A549 (cell line): Measurements from ENCODE around the gene DHRS3. TPM values are rescaled to one million over a fixed set of nuclear protein-coding genes. Genes with fewer than 3 reads are reported as not detected.

Experiments
- ATAC-seq, 2 experiments: fragments of 200-7000 bp in 1 of 2; fragments of >200 bp in 1 of 2; cut with Nextera tagmentation in 1 of 2; cut with Tn5 transposase in 1 of 2; 3 replicates each; pipeline versions ENCODE4 v1.8.0 to v1.9.1; 2018 to 2020; ENCODE audit warnings: mild to moderate bottlenecking in 1 of 2, moderate library complexity in 1 of 2
- CTCF ChIA-PET: fragments of 300-600 bp; sonication (Branson Sonifier 250); formaldehyde crosslinking; extraction: SDS; loops from one replicate; lab custom pipeline; 2021; ENCODE audit warnings: antibody characterized with exemption, inconsistent platforms; lab: Yijun Ruan, JAX
- POLR2A ChIA-PET: fragments of 350-600 bp; formaldehyde crosslinking; extraction: SDS; loops from one replicate; lab custom pipeline; 2021; ENCODE audit warnings: antibody characterized with exemption, inconsistent platforms; lab: Yijun Ruan, JAX
- DNase-seq, 2 experiments: peaks; one replicate each; pipeline versions ENCODE4 v3.0.0 to v3.0.0-alpha.2; 2011 to 2016; ENCODE audit warnings: low read depth in 1 of 2, low spot score in 1 of 2
- FAIRE-seq: peaks from 2 replicates; lab custom pipeline; 2011; peaks lifted over from hg19 to GRCh38; lab: Jason Lieb, UNC
- H3K27ac ChIP-seq, 2 experiments: fragments of >200 bp; sonication (Bioruptor Twin); formaldehyde crosslinking; 3 replicates each; pipeline ENCODE4 v1.5.1; 2016 to 2017
- H3K4me1 ChIP-seq: fragments of >200 bp; sonication (Bioruptor Twin); formaldehyde crosslinking; 3 replicates; pipeline ENCODE4 v1.6.1; 2016
- H3K4me2 ChIP-seq: fragments of >200 bp; sonication (Bioruptor Twin); formaldehyde crosslinking; 3 replicates; pipeline ENCODE4 v1.6.1; 2016
- H3K4me3 ChIP-seq: fragments of >200 bp; sonication (Bioruptor Twin); formaldehyde crosslinking; 3 replicates; pipeline ENCODE4 v1.5.1; 2016
- H3K9me3 ChIP-seq: fragments of >200 bp; sonication (Bioruptor Twin); formaldehyde crosslinking; 3 replicates; pipeline ENCODE4 v1.6.1; 2016
- BCL3 ChIP-seq: fragments of >200 bp; sonication (Bioruptor Twin); formaldehyde crosslinking; IDR thresholded peaks from 3 replicates; pipeline ENCODE4 v1.6.1; 2016
- CBX2 ChIP-seq: fragments of 200-600 bp; sonication (generic); IDR thresholded peaks from 2 replicates; pipeline ENCODE4 v1.6.1; 2016; ENCODE audit warnings: low read depth, mild to moderate bottlenecking, borderline replicate concordance
- CEBPB ChIP-seq, 2 experiments: fragments of >200 bp in 1 of 2; sonication (Bioruptor Twin) in 1 of 2; formaldehyde crosslinking in 1 of 2; IDR thresholded peaks; 2 replicates each; pipeline ENCODE4 v1.6.1; 2012 to 2016
- EHMT2 ChIP-seq: fragments of 200-600 bp; sonication (generic); IDR thresholded peaks from 2 replicates; pipeline ENCODE4 v1.6.1; 2016; ENCODE audit warnings: antibody characterized with exemption, low read depth, mild to moderate bottlenecking, moderate library complexity
- EP300 ChIP-seq, 2 experiments: fragments of >200 bp; sonication (Bioruptor Twin); formaldehyde crosslinking; IDR thresholded peaks; 2 replicates in 1 of 2; 3 replicates in 1 of 2; pipeline ENCODE4 v1.6.1; 2016 to 2017
- FOSB ChIP-seq: fragments of 250-450 bp; sonication (Bioruptor Pico); IDR thresholded peaks from 2 replicates; pipeline ENCODE4 v1.5.0; 2020; ENCODE audit warnings: mild to moderate bottlenecking, moderate library complexity
- FOSL2 ChIP-seq, 2 experiments: fragments of 450-650 bp in 1 of 2; fragments of >200 bp in 1 of 2; sonication (Bioruptor Twin) in 1 of 2; formaldehyde crosslinking; IDR thresholded peaks; 2 replicates each; pipeline versions ENCODE4 v1.5.0 to v1.6.1; 2016 to 2020; ENCODE audit warnings: mild to moderate bottlenecking in 1 of 2, moderate library complexity in 1 of 2
- FOXS1 ChIP-seq: fragments of 250-450 bp; sonication (Bioruptor Pico); IDR thresholded peaks from 2 replicates; pipeline ENCODE4 v1.5.0; 2020; ENCODE audit warnings: mild to moderate bottlenecking, moderate library complexity
- GATA3 ChIP-seq: IDR thresholded peaks from 2 replicates; pipeline ENCODE4 v1.6.1; 2012; ENCODE audit warnings: borderline replicate concordance
- HES2 ChIP-seq: fragments of >200 bp; sonication (Bioruptor Twin); formaldehyde crosslinking; IDR thresholded peaks from 2 replicates; pipeline ENCODE4 v1.6.1; 2016
- HEYL ChIP-seq: fragments of 250-450 bp; sonication (Bioruptor Pico); IDR thresholded peaks from 2 replicates; pipeline ENCODE4 v1.8.0; 2021; ENCODE audit warnings: mild to moderate bottlenecking, moderate library complexity
- HOXB13 ChIP-seq: fragments of 250-450 bp; sonication (Bioruptor Pico); IDR thresholded peaks from 2 replicates; pipeline ENCODE4 v1.5.0; 2020; ENCODE audit warnings: low read depth, mild to moderate bottlenecking, moderate library complexity
- HOXB5 ChIP-seq: fragments of 250-450 bp; sonication (Bioruptor Pico); IDR thresholded peaks from 2 replicates; pipeline ENCODE4 v1.5.0; 2020; ENCODE audit warnings: mild to moderate bottlenecking, moderate library complexity
- JUN ChIP-seq, 2 experiments: fragments of >200 bp; sonication (Bioruptor Twin); formaldehyde crosslinking; IDR thresholded peaks; 2 replicates in 1 of 2; 3 replicates in 1 of 2; pipeline ENCODE4 v1.6.1; 2016 to 2017
- JUNB ChIP-seq: fragments of >200 bp; sonication (Bioruptor Twin); formaldehyde crosslinking; IDR thresholded peaks from 2 replicates; pipeline ENCODE4 v1.6.1; 2016
- KDM5A ChIP-seq: fragments of 200-600 bp; sonication (generic); IDR thresholded peaks from 2 replicates; pipeline ENCODE4 v1.6.1; 2016; ENCODE audit warnings: antibody characterized with exemption, mild to moderate bottlenecking
- MAZ ChIP-seq: fragments of 150-350 bp; IDR thresholded peaks from 2 replicates; pipeline ENCODE4 v1.6.1; 2014; ENCODE audit warnings: antibody characterized with exemption, low read depth, low read length, borderline replicate concordance
- MYC ChIP-seq: IDR thresholded peaks from 2 replicates; pipeline ENCODE4 v1.6.1; 2012; ENCODE audit warnings: mild to moderate bottlenecking, inconsistent platforms, low read length, improper control_type of control experiment, borderline replicate concordance
- PHF8 ChIP-seq: fragments of 200-600 bp; sonication (generic); IDR thresholded peaks from 2 replicates; pipeline ENCODE4 v1.6.1; 2016; ENCODE audit warnings: low read depth, mild to moderate bottlenecking, antibody characterized with exemption, moderate library complexity, borderline replicate concordance
- POLR2A ChIP-seq: IDR thresholded peaks from 2 replicates; pipeline ENCODE4 v1.6.1; 2012; ENCODE audit warnings: mild to moderate bottlenecking, low read length
- POLR2AphosphoS2 ChIP-seq: conservative IDR thresholded peaks from 2 replicates; pipeline ENCODE4 v1.6.1; 2012; ENCODE audit warnings: low read length, improper control_type of control experiment, inconsistent platforms
- RAD21 ChIP-seq, 2 experiments: fragments of >200 bp in 1 of 2; sonication (Bioruptor Twin) in 1 of 2; formaldehyde crosslinking in 1 of 2; IDR thresholded peaks in 1 of 2; conservative IDR thresholded peaks in 1 of 2; 2 replicates in 1 of 2; 3 replicates in 1 of 2; pipeline ENCODE4 v1.6.1; 2012 to 2018; ENCODE audit warnings: inconsistent platforms in 1 of 2
- RARB ChIP-seq: fragments of 250-450 bp; sonication (Bioruptor Pico); IDR thresholded peaks from 2 replicates; pipeline ENCODE4 v1.8.0; 2021; ENCODE audit warnings: mild to moderate bottlenecking, moderate library complexity
- RFX5 ChIP-seq: fragments of 450-650 bp; IDR thresholded peaks from 2 replicates; pipeline ENCODE4 v1.7.1; 2014; ENCODE audit warnings: antibody characterized with exemption, mild to moderate bottlenecking, moderate library complexity
- RNF2 ChIP-seq: fragments of 200-600 bp; sonication (generic); IDR thresholded peaks from 2 replicates; pipeline ENCODE4 v1.6.1; 2016; ENCODE audit warnings: low read depth, mild to moderate bottlenecking, antibody characterized with exemption, moderate library complexity, borderline replicate concordance
- SREBF2 ChIP-seq: fragments of 450-650 bp; IDR thresholded peaks from 2 replicates; pipeline ENCODE4 v1.6.1; 2014; ENCODE audit warnings: mild to moderate bottlenecking, moderate library complexity
- ZC3H11A ChIP-seq: fragments of 450-650 bp; IDR thresholded peaks from 2 replicates; pipeline ENCODE4 v1.6.1; 2014; ENCODE audit warnings: antibody characterized with exemption, mild to moderate bottlenecking
- ZFP36 ChIP-seq: fragments of 450-650 bp; IDR thresholded peaks from 2 replicates; pipeline ENCODE4 v1.6.1; 2014; ENCODE audit warnings: borderline replicate concordance; ENCODE audit not compliant: partially characterized antibody
- ZSCAN20 ChIP-seq: fragments of 250-450 bp; sonication (Bioruptor Pico); IDR thresholded peaks from 2 replicates; pipeline ENCODE4 v1.8.0; 2022; ENCODE audit warnings: mild to moderate bottlenecking, moderate library complexity
- WGBS: methylation state at CpG from one replicate; pipeline ENCODE4 v1.1.6; 2017; ENCODE audit errors: missing lambda C conversion rate; 5-methylcytosine and 5-hydroxymethylcytosine counted together
- polyA plus RNA-seq, 4 experiments: library from polyadenylated mRNA; depleted of rRNA in 3 of 4; stranded (reverse); fragments of >200 nt; fragmentation: RNase III in 1 of 4; extraction: RNeasy Plus Mini Kit Qiagen cat#74134 plus additional on column Dnase treatment in 1 of 4; gene quantifications; 2 replicates in 3 of 4; 3 replicates in 1 of 4; pipeline ENCODE4 v1.2.3, GENCODE V29; 2011 to 2017
- TF ChIP-seq, protein P1 (sequence below): fragments of 150-350 bp; IDR thresholded peaks from 2 replicates; pipeline ENCODE4 v1.6.1; 2014; ENCODE audit warnings: low read depth, mild to moderate bottlenecking, low read length
- TF ChIP-seq, protein P2 (sequence below): fragments of >200 bp; sonication (Bioruptor Twin); formaldehyde crosslinking; IDR thresholded peaks from 3 replicates; pipeline ENCODE4 v1.5.1; 2016
- TF ChIP-seq, protein P3 (sequence below): fragments of 200-600 bp; sonication (generic); IDR thresholded peaks from 2 replicates; pipeline ENCODE4 v1.6.1; 2016; ENCODE audit warnings: antibody characterized with exemption, mild to moderate bottlenecking, moderate library complexity

The DHRS3 gene
- polyA plus RNA-seq, 2 of the 4 experiments (the other 2 are of a cell fraction) = 62.7 to 79.7 TPM

GRCh38 chr1:12594966-12595756 lies 22.8 kb downstream of the DHRS3 start:
- H3K4me1 ChIP-seq = peaks cover 82% of the 10 kb centered on the region
- DNase-seq = peak; percentile 69 to 80
- peak; percentile 52 to 63 for ATAC-seq
- H3K4me3 ChIP-seq = peak overlapping the region; percentile 38
- H3K9me3 ChIP-seq = no peaks in the 10 kb centered on the region
- CTCF ChIA-PET = interaction anchor here (0.6 to 2.6 kb wide), 11 partner anchors 22 to 294 kb away, joined by 3 to 7 read pairs (median 3); partner anchors contain the start of gene DHRS3
- peak overlapping the region; percentile 97 for H3K4me2 ChIP-seq
- H3K27ac ChIP-seq = peak overlapping the region; percentile 97 to 100
- POLR2A ChIA-PET = interaction anchor here (0.6 to 6.8 kb wide), 15 partner anchors 9 to 214 kb away, joined by 3 to 209 read pairs (median 8); partner anchors contain the start of gene DHRS3
- FAIRE-seq = no peak
- WGBS = 6% methylated on average over 21 of the region's 47 CpGs
- TF ChIP-seq RNF2 (no peak), RAD21 (conservative IDR thresholded peaks at IDR 0.05 in 1 of 2, IDR thresholded peaks at IDR 0.05 in 1 of 2) (no peak), FOSB (CRISPR knock-in tag) (peak; percentile 62; the same call in 1 of the 2 replicates), RFX5 (no peak), ZFP36 (no peak), FOXS1 (CRISPR knock-in tag) (no peak), ZC3H11A (no peak), MYC (no peak), ZSCAN20 (0 out of 2 replicates have a peak, but pooled peaks have one; percentile 16), CBX2 (no peak), MAZ (no peak), POLR2AphosphoS2 (no peak), EP300 (IDR thresholded peaks at IDR 0.05) (no peak), GATA3 (no peak), PHF8 (no peak), SREBF2 (no peak), JUN (IDR thresholded peaks at IDR 0.05) (peak in 1 of 2 experiments; percentile 40; a peak in 2 of 5 replicates), FOSL2 (IDR thresholded peaks at IDR 0.05) (no peak), FOSL2 (CRISPR knock-in tag; IDR thresholded peaks at IDR 0.05) (no peak), KDM5A (no peak), HEYL (CRISPR knock-in tag) (no peak; the same call in 1 of the 2 replicates), EHMT2 (no peak), RARB (CRISPR knock-in tag) (no peak), JUNB (no peak), HOXB13 (peak; percentile 87), HOXB5 (CRISPR knock-in tag) (0 out of 2 replicates have a peak, but pooled peaks have one; percentile 67), HES2 (no peak), POLR2A (no peak), BCL3 (no peak), CEBPB (IDR thresholded peaks at IDR 0.05) (no peak)
- TF ChIP-seq, protein P1, sequence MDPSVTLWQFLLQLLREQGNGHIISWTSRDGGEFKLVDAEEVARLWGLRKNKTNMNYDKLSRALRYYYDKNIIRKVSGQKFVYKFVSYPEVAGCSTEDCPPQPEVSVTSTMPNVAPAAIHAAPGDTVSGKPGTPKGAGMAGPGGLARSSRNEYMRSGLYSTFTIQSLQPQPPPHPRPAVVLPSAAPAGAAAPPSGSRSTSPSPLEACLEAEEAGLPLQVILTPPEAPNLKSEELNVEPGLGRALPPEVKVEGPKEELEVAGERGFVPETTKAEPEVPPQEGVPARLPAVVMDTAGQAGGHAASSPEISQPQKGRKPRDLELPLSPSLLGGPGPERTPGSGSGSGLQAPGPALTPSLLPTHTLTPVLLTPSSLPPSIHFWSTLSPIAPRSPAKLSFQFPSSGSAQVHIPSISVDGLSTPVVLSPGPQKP = no peak
- TF ChIP-seq, protein P2, sequence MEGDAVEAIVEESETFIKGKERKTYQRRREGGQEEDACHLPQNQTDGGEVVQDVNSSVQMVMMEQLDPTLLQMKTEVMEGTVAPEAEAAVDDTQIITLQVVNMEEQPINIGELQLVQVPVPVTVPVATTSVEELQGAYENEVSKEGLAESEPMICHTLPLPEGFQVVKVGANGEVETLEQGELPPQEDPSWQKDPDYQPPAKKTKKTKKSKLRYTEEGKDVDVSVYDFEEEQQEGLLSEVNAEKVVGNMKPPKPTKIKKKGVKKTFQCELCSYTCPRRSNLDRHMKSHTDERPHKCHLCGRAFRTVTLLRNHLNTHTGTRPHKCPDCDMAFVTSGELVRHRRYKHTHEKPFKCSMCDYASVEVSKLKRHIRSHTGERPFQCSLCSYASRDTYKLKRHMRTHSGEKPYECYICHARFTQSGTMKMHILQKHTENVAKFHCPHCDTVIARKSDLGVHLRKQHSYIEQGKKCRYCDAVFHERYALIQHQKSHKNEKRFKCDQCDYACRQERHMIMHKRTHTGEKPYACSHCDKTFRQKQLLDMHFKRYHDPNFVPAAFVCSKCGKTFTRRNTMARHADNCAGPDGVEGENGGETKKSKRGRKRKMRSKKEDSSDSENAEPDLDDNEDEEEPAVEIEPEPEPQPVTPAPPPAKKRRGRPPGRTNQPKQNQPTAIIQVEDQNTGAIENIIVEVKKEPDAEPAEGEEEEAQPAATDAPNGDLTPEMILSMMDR = no peak
- TF ChIP-seq, protein P3, sequence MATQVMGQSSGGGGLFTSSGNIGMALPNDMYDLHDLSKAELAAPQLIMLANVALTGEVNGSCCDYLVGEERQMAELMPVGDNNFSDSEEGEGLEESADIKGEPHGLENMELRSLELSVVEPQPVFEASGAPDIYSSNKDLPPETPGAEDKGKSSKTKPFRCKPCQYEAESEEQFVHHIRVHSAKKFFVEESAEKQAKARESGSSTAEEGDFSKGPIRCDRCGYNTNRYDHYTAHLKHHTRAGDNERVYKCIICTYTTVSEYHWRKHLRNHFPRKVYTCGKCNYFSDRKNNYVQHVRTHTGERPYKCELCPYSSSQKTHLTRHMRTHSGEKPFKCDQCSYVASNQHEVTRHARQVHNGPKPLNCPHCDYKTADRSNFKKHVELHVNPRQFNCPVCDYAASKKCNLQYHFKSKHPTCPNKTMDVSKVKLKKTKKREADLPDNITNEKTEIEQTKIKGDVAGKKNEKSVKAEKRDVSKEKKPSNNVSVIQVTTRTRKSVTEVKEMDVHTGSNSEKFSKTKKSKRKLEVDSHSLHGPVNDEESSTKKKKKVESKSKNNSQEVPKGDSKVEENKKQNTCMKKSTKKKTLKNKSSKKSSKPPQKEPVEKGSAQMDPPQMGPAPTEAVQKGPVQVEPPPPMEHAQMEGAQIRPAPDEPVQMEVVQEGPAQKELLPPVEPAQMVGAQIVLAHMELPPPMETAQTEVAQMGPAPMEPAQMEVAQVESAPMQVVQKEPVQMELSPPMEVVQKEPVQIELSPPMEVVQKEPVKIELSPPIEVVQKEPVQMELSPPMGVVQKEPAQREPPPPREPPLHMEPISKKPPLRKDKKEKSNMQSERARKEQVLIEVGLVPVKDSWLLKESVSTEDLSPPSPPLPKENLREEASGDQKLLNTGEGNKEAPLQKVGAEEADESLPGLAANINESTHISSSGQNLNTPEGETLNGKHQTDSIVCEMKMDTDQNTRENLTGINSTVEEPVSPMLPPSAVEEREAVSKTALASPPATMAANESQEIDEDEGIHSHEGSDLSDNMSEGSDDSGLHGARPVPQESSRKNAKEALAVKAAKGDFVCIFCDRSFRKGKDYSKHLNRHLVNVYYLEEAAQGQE = no peak
